GM19468 (cell line): ENCODE results near the gene PARD6A.

Source experiments
- ATAC-seq: cut with Tn5 transposase; IDR thresholded peaks from one replicate; pipeline ENCODE4 v1.9.1; 2021; ENCODE audit warnings: mild to moderate bottlenecking, moderate library complexity, moderate number of reproducible peaks; ENCODE audit not compliant: unreplicated experiment; ENCODE audit errors: extremely low read depth

Gene PARD6A

DNA sequence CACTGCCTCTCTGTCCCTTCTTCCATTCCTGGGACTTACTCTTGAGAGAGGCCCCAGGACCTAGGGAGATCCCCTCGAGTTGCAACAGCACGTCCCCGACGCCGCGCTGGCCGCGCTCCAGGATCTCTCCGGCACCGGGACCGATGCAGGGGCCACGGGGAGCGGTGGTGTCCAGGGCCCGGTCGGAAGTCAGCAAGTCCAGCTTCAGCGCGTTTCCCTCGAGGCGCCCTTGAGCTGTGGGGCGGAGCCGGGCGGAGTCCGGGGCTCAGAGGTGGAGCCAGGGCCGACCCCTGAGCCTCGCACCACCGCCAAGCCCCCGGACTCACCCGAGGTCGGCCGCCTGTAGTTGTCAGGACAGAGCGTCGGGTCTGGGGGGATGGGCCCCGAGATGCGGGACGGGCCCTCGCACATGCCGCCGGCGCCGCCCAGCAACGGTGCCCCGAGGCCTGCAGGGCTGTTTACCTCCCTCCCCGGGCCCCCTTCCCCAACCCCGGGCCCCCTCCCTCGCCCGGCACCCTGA lies 5.3 kb downstream of the PARD6A start:
- no peak for ATAC-seq

DNA sequence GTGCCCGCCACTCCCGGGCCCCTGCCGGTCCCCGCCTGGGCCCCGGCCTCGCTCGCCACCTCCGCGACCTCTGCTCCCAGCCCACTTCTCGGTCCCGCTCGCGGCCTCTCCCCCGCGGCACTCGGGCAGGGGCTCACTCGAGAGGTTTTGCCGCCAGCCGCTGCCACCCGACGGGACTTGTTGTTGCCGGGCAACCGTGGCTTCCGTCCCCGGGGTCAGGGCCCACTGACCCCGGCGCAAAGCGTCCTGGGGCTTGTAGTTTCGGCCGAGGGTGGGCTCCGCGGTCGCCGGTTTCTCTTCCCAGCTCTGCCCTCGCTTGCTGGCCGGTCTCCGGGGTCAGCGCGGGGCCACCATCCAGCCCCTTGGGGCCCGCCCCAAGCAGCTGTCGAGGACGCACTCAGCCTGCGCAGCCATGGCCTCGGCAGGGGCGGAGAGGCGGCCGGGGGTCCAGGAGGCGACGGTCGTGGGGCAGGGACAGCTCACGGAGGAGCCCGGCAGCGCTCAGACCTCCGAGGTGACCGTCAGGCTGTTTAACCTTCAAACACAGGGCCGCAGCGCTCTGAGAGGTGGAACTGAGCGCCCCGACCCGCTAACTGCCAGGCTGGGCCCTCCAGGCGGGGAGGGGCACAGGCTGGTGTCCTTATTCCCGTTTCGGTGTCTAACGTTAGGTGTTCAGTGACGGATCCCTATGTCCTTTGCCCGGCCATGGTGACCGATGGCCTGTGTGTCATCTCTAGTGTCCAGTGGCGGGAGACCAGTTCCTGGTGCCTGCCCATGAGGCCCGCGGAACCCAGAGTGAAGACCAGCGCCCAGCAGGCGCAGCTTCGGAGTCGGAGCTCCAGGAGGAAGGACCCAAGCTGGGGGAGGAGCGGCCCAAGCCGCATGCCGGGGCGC lies 6.0 kb downstream of the PARD6A start, which contains the start of the genes C16orf86 and ENKD1:
C16orf86 (plus strand) TSS at position 256 of the 894 bp plus-strand sequence; CDS start at position 413, 157 bp downstream.
ENKD1 (minus strand) TSS at position 192 of the 894 bp plus-strand sequence. CDS start 308 bp downstream, outside the sequence.
- ATAC-seq, result peak; percentile 31

DNA sequence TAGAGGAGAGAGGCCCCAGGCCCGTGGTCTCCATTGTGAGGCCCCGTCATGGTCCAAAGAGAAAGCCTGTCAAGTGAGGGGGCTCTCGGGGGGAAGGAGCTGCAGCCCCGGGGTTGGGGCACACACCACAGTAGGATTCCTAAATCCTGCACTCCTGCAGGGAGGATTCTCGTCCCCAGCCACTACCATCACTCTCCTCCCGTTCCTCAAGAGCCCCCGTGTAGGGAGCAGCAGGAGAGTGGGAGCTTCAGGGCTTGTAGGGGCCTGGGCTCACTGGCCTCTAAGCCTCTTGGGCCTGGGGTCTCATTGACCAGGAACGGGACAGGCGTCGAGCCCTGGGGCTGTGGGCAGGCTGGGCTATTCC lies 6.7 kb downstream of the PARD6A start:
- no peak for ATAC-seq

DNA sequence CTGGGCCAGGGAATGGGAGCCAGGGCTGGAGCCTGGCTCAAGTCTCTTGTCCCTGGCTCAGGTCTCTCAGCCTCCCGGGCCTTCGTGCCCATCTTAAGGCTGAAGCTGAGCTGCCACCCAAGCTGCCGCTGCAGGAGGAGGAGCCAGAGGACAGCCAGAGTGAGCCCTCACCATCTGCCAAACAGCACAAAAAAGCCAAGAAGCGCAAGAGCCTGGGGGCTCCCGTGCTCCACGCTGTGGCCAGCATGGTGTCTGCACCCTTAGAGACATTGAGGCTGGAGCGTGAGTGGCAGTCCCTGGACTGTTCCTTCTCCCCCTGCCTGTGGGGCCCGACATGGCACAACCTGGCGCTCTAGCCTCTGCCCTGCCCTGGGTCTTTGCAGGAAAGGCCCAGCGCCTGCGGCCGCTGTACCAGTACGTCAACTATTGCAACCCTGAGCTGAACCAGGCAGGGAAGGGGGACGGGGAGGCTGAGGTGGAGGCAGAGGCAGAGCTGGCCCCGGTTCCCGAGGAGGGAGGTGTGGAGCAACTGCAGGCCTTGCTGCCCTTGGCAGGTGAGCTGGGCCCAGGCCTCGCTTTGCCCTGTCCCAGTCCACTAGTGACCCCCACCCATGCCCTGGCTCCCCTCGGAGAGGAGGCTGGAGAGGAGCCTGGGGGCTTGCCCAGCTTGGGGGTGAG lies 7.2 kb downstream of the PARD6A start:
- no peak for ATAC-seq

DNA sequence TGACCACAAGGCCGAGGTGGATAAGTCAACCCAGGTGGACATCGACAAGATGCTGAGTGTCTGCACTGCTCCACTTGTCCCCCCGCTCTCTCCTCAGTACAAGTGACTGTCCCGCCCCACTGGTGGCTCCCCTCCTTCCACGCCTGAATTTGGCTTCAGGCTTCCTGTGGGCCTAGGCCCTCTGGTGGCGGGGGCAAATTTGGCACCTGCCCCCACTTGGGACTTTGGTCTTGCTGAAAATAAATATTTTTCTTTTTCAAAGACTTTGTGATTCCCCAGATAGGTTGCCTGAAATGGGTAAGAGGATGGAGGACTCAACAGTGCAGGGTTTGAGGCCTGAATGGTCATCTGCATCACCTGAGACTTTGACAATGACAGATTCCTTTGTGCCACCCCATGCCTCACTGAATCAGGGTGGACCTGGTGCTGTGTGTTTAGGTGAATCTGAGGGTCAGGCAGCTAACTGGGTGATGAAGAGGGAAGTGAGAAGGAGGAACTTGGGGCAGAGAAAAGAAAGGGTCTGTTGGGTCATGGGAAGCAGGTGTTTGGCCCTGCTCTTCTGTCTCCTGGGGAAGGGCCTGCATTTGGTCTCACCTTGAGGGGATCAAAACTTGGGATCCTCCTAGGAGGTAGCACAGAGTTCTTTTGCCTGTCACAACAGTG lies 7.9 kb downstream of the PARD6A start:
- ATAC-seq, result no peak

DNA sequence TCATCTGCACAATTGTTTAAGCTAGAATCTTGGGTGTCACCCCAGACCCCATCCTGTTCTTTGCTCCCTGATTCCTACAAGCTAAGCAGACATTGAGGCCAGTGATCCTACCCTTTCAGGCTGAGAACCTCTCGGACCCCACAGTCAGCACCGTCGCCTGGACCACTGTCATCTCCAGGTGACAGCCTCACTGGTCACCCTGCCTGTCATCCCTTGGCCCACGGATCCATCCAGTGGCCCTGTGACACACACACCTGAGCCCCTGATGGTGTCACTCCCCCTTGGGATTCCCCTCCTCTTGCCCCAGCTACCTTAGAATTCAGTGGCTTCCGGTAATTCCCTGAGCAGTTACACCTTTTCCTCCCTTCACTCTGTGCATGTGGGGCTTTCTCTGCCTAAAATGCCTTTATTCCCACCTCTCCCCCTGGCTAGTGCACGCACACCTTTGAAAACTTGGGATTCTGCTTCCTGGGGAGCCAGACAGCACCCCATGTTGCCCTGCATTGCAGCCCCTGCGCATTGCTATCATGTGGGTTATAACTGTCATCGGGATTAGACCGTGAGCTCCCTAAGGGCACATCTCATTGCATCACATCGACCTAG lies 8.8 kb downstream of the PARD6A start:
- no peak for ATAC-seq

DNA sequence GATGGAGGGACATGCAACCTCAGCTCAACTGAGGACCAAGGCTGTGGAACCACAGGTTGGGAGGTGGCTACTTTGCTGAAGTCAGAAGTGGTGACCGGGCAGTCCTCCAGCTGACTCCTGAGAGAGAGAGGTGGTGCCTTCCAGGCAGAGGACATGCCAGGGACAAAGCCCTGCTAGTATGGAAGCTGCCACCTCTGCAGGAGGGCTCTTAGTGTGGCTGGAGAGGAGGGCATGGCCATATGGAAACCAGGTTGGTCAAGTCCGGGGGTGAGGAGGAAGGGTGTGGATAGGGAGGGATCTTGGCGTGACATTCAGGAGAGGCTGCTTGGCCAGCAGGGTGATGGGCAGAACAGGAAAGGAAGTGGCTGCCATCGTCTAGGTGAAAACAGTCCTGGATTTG lies 11.5 kb downstream of the PARD6A start:
- no peak for ATAC-seq

DNA sequence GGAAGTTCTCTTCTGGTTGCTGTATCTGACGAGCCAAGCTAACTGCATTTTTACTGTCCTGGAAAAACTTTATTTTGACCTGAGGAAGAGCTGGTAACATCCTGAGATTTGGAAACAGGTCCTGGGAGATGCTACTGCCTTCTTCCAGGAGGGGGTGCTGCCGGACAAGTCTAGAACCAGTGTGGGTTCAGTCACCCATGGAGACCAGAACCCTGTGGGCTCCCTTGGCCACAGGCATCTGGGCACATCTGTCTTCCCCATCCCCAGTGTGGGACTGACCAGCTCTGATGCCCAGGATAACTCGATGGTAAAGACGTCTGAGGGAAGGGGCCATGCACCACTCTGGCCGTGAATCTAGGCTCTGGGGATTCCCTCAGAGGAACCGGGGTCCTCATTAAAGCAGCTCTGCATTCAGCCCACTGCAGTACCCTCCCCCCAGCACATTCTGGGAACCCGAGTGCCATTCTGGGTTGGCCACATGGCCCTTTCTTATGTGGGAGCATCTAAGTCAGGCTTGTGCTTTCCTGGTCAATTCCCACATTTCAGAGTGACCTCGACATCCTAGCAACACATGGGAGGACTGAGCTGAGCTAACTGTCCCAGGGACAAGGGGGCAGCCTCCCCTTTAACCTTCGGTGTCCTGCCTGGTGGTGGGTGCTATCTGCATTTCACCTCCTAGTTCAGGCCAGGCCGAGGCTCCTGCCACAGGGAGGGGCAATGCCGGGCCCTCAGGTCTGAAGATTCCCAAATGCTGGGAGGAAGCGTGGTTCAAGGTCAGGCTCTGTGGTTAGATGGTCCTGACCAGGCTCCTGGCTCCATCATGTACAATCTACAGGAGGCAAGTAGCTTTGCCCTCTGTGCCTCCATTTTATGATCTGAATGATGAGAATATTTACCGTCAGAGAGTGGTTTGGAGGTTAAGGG lies 12.2 kb downstream of the PARD6A start:
- no peak for ATAC-seq

DNA sequence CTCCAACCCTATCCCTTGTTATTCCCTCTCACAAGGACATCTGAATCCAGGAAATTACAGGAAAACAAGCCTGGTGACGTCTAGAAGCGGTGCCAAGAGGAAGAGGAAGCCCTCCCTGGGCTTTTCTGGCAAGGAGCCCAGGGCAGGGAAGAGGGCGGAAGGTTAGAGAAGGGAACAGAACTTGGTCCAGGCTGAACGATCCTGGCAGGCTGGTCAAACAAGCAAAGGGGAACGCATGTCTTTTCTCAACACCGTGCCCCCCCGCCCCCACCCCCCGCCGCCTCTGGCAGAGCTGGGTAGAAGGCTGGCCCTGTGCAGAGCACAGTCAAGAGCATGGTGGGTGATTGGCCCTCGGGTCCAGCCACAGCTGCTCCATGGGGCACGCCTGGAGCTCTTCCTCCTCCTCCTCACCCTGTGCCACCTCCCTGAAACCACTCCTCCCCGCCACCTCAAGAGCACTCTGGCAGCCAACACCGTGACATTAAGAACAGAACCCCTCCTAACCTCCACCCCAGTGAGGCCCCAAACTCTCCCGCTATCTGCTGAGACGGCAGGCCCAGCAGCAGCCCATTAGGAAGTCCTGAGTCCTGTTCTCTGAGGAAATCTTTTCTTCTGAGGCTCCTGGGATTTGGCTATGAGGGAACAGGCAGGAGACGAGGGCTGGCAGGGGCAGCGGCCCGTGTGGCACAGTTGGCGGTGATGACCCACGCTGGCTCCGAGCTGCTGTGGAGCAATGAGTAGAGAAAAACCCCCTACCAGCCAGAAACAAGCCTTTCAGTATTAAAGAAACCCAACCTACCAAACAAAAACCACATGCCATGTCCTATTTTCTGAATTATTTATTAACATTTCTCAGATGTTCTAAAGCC lies 13.2 kb downstream of the PARD6A start:
- ATAC-seq, result no peak

DNA sequence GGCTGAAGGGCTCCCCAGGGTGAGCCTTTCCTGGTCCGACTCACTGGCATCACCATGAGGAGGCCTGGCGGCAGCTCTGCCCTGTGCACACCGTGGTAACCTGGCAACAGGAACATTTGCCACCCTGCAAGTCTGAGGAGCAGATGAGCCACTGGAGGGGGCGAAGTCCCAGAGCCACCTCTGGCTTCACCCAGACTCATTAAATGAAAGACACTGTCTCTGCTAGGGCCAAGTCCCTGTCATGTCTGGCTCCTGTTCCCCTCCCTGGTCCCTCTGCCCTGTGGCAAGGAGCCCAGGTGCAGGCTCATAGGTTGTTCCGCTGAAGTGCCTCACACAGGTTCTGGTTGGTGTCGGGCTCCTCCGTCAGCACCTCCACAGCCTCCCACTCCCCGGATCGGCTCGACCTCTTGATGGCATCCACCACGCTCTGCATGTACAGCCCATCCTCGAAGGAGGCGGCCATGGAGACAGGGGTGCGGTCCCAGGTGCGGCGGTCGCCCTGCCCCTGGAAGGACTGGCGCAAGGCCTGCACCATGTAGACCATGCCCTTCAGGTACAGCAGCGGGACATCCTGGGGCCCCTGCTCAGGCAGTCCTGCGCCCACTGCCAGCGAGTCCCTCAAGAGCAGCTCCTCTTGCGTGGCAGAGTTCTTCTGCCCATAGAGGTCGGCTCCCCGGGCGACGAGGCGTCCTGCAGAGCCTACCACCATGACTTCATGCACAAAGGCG lies 14.3 kb downstream of the PARD6A start:
- ATAC-seq, result no peak

DNA sequence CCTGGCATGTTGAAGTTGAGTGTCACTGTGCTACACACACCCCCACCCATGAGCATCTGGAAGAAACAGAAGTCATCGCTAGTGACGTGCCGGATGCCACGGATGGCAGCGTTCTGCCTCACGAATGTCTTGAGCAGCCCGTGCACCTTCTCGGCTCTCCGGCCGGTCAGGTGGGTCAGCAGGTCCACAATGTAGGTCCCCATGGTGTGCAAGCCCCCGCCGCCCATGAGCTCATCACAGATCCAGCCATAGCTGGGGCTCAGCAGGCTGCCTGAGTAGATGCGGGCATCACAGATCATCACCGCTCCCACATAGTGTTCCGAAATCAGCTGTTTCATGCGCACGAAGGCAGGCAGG lies 14.8 kb downstream of the PARD6A start:
- ATAC-seq, result no peak

DNA sequence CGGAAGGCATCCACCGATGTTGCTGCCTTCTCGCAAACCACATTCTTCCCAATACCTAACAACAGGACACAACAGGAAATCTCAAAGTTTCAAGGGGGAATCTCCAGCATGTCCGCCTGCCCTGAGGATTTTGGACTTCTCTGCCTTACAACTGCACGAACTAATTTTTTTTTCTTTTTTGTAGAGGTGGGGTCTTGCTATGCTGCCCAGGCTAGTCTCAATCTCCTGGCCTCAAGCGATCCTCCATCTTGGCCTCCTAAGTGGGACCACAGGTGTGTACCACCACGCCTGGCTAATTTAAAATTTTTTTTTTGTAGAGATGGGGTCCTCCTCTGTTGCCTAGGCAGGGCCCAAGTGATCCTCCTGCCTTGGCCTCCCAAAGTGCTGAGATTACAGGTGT lies 15.2 kb downstream of the PARD6A start:
- no peak for ATAC-seq

DNA sequence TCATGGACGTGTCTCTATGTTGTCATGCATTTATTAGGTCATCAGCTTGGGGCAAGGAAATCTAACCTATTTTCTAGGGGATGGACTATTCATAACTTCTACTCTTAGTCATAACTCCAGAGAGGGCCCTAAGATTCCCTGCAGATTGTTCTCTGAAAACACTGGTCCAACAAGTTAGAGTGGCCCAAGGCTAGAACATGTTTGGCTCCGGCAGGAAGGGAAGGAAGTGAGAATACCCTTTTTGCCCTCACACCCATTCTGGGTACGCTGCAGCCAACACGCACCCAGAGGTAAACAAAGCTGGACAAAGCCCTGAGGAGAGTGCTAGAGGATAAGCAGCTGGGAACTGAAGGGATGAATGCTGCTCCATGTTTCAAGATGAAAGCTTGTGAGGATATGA lies 15.8 kb downstream of the PARD6A start:
- no peak for ATAC-seq

DNA sequence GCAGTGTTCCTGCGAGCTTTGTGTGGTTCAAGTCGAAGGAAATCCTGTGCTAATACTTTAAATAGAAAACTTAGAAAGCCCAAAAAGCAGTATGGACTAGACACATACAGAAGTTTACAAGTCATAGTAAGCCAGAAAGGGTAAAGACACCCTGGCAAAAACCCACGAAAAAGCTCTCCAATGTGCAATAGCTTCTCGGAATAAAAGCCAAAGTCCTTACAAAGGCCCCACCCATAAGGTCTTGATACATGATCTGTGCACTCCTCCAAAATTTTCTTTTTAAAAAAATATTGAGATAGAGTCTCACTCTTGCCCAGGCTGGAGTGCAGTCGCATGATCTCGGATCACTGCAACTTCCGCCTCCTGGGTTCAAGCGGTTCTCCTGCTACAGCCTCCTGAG lies 16.2 kb downstream of the PARD6A start:
- no peak for ATAC-seq

DNA sequence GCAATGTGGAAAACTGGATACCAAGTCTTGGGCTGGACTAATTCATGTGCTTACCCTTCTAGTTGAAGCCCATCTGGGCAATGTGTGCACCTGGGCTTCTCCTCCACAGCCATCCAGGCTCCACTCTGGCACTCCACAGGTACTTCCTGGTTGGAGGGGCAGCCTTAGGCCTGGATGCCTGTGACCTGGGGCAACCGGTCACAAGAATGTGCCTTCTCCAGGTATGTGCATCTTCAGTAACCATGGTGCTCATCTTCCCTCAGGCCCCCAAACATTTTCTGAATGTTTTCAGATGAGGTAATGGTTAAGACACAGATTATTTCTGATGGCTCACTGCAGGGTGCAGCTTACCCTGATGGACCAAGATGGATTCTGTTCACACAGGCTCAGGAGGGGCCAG lies 17.0 kb downstream of the PARD6A start:
- no peak for ATAC-seq

DNA sequence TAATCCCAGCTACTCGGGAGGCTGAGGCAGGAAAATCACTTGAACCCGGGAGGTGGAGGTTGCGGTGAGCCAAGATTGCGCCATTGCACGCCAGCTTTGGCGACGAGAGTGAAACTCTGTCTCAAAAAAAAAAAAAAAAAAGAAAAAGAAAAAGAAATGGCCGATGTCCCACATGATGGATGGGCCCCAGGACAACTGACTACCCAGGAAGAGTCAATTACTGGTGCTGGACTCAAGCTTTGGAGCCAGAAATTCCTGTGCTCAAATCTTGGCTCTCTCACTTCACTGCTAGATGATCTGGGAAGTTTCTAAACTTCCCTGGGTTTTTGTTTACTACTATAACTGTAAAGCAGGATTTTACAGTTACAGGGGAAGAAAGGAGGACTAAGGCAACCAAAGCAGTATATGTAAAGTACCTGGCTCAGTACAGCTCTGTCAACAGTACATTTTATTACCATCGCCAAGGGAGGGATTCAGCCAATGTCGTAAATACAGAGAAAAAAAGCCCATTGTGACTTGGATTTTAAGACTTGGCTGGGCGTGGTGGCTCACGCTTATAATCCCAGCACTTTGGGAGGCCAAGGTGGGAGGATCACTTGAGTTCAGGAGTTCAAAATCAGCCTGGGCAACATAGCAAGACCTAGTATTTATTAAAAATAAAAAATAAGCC lies 17.7 kb downstream of the PARD6A start:
- ATAC-seq, result no peak
